HG02884 (cell line): ENCODE results near the gene BPTF.
"Not testable (repeated sequence)": the region's sequence is repeated elsewhere in the genome, so short reads cannot be mapped to it uniquely, and the experiment has no call there.

ENCODE experiments used
- ATAC-seq: cut with Tn5 transposase; IDR thresholded peaks from one replicate; pipeline ENCODE4 v1.9.1; 2021; ENCODE audit warnings: mild to moderate bottlenecking, moderate library complexity; ENCODE audit not compliant: unreplicated experiment

The BPTF gene

DNA sequence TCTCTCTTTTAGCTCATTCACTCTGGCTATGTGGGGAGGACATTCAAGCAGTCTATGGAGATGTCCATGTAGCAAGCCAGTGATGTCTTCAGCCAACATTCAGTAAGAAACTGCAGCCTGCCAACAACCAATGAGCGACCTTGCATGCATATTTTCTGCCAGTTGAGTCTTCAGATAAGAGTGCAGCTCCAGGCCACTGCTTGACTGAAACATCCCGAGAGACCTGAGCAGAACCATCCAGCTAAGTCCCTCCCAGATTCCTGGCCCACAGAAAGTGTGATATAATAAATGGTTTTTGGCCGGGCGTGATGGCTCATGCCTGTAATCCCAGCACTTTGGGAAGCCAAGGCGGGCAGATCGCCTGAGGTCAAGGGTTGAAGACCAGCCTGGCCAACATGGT is 181.5 kb downstream of the BPTF start:
- no peak for ATAC-seq

DNA sequence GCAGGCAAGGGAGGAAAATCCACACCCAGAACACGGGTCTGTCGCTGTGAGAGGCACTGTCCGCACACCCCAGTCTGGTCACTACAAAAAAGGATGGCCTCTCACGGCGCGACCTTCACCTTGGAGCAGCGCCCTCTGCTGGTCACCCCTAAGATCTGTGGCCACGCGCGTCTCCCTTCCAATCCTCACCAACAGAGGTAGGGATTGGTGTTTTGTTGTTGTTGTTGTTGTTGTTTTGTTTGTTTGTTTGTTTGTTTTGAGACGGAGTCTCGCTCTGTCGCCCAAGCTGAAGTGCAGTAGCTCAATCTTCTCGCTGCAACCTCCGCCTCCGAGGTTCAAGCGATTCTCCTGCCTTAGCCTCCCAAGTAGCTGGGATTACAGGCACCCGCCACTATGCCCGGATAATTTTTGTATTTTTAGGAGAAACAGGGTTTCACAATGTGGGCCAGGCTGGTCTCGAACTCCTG is 185.9 kb downstream of the BPTF start:
- ATAC-seq = no peak

DNA sequence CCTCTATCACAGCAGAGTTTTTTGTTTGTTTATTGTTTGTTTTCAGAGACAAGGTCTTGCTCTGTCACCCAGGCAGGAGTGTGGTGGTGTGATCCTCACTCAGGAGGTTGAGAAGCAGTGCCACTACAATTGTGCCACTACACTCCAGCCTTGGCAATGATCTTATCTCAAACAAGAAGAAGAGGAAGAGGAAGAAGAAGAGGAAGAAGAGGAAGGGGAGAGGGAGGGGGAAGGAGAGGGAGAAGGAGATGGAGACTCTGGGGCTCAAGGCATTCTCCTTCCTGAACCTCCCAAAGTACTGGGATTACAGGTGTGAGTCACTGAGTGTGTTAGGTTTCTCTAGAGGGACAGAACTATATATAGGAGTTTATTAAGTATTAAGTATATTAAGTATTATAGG is 188.1 kb downstream of the BPTF start:
- ATAC-seq = no peak

DNA sequence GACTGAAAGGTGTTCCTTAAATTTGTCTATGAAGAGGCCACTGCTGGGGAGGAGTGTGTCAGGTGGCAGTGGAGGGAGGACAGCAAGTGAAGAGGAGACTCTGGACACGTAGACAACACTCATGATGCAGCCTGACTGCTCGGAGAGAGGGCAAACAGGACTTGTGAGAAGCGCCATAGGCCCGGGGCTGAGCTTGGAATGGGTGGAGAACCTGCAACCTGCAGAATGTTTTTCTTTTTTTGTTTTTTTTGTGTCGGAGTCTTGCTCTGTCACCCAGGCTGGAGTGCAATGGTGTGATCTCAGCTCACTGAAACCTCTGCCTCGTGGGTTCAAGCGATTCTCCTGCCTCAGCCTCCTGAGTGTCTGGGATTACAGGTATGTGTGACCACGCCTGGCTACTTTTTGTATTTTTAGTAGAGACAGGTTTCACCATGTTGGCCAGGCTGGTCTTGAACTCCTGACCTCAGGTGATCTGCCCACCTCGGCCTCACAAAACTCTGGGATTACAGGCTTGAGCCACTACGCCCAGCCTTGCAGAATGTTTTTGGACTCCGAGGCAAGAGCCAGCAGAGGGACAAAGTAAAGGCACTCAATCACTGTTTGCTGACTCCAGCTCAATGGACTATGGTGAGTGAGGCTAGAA is 189.9 kb downstream of the BPTF start:
- ATAC-seq = no peak

DNA sequence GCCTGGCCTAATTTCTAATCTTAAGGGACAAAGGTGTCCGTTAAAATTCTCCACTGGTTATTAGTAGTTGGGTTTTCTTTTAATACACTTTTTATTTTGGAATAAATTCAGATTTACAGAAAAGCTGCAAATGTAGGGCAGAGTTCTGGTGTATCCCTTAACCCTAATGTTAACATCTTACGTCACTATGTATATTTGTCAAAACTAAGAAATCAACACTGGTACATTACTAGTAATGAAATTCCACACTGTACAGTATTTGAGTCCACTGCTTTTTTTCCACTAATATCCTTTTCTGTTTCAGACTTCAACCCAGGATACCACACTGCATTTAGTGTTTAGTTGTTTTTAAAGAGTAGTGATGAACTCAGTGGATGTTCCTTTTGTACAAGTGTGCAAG is 191.5 kb downstream of the BPTF start:
- ATAC-seq = no peak

DNA sequence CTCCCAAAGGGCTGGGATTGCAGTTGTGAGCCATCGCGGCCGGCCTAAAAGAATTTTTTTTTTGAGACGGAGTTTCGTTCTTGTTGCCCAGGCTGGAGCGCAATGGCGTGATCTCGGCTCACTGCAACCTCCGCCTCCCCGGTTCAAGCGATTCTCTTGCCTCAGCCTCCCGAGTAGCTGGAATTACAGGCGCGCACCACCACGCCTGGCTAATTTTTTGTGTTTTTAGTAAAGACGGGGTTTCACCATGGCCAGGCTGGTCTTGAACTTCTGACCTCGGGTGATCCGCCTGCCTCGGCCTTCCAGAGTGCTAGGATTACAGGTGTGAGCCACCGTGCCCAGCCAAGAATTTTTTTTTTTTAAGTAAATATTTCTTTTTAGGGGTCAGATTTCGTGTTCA is 193.2 kb downstream of the BPTF start:
- ATAC-seq = not testable (repeated sequence)

DNA sequence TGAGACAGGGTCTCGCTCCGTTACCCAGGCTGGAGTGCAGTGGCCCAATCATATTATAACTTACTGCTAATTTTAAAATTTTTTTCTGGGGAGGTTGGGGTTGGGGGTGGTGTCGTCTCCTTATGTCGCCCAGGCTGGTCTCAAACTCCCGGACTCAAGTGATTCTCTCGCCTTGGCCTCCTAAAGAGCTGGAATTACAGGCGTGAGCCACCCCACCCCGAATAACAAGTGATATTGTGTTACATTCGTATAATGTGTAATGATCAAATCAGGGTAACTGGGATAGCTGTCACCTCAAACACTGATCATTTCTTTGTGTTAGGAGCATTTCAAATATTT is 194.0 kb downstream of the BPTF start:
- ATAC-seq = no peak

DNA sequence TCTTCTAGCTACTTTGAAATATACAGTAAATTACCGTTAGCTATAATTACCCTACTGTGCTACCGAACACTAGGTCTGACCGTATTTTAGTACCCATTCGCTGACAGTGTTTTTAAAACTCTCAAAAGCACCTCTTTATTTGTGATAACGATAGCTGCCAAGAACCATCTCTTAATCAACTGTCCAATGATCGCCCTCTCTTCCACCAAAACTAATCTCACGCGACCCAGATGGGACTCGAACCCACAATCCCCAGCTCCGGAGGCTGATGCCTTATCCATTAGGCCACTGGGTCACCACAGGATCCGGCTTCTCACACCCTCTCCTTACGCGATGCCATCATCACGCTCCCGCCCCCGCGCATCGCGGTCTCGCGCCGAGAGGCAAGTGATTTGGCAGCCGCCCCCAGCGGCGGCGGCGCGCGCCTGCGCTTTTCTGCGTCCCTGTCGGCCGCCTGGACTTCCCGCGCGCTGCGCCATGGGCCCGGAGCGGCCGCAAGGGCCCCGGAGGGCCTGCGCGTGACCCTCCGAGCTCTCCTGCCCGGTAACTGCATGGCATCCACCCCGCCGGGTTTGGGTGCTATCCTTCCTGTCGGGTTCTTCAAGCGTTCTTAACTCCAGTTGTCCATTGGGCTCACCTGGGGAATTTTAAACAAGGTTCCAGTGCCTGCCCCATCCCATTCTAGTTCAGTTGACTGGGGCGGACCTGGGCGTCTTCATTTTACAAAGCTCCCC is 194.5 kb downstream of the BPTF start:
- ATAC-seq = peak; percentile 87

DNA sequence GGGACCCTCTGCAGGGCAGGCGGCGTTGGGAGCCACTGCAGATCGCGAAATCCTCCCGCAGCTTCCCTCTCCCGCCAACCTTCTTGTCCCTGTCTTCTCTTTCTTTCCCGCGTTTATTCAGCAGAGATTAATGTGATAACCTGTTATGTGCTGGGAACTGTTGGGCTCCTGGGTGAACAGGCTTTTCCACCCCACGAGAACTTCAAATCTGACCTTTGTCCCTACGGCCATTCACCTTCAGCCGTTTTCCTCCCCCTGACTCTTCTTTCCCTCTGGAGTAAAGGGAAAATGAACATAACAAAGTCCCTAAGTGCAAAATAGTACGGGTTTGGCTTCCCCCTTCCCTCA is 195.1 kb downstream of the BPTF start:
- no peak for ATAC-seq

DNA sequence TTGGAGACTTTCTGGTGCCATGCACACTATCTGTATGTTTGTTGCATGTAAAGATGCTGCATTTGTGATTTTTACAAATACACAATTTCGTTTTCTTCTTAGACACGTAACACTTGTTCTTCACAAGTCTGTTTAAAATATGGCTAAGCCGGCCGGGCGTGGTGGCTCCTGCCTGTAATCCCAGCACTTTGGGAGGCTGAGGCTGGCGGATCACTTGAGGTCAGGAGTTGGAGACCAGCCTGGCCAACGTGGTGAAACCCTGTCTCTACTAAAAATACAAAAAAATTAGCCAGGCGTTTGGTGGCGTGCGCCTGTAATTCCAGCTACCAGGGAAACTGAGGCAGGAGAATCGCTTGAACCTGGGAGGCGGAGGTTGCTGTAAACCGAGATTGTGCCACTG is 195.5 kb downstream of the BPTF start:
- not testable (repeated sequence) for ATAC-seq

DNA sequence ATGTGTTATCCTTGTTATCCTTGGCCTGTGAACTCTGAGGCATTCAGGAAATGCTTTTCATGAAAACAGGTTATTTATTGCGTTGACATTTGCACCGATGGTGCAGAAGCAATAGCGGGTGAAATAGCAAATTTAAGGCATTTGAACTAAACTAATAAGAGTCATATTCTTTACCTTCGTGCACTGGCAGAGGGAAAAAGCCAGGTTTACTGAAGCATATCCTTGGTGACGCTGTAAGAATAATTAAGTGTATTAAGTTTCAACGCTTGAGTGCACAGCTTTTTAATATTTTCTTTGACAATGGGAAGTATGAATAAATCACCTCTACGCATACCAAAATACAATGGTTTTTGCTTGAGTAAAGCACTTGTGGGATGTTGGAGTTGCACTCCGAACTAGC is 196.7 kb downstream of the BPTF start:
- ATAC-seq = no peak

DNA sequence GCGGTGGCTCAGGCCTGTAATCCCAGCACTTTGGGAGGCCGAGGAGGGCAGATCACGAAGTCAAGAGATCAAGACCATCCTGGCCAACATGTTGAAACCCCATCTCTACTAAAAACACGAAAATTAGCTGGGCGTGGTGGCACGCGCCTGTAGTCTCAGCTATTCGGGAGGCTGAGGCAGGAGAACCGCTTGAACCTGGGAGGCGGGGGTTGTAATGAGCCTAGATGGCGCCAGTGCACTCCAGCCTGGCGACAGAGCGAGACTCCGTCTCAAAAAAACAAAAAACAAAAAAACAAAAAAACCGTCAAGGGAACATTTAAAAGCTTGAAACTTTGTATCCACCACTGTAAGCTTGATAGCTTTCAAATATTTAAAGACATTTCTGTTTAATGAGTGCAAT is 197.2 kb downstream of the BPTF start:
- ATAC-seq = not testable (repeated sequence)

DNA sequence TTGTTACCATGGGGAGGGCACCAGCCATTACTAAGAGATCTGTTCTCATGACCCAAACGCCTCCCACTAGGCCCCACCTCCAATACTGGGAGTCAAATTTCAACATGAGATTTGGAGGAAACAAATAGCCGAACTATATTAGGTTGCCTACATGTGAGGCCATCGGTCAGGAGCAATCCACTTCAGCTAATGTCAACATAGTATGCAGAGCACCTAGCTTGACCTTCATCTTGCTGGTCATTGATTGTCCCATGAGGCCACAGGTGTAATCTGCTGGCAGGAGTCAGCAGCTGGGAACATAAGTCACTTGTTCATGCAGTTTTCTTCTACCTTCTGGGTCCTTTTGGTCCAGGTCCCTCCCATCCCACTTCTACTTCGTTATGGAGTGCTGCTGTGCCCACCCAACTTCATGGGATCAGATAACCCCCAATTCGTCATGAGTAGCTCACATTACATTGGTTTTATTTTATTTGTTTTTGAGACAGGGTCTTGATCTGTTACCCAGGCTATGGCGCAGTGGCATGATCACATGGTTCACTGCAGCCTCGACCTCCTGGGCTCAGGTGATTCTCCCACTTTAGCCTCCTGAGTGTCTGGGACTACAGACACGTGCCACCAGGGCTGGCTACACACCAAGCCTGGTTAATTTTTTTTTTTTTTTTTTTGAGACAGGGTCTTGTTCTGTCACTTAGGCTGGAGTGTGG is 204.4 kb downstream of the BPTF start:
- no peak for ATAC-seq
